GM12874 (cell line): ENCODE data around the gene SLC22A23.

Experiments
- CTCF ChIP-seq: IDR thresholded peaks from 2 replicates; pipeline ENCODE4 v1.5.1; 2011; ENCODE audit warnings: low read depth, mild to moderate bottlenecking, control low read depth, low read length, moderate library complexity; ENCODE audit not compliant: insufficient read depth

The SLC22A23 gene

GRCh38 chr6:3266170-3266569, 190.7 kb downstream of the SLC22A23 start:
- no peak for TF ChIP-seq CTCF

- TF ChIP-seq CTCF, result no peak
These were observed 191.2 kb downstream of the SLC22A23 start for GRCh38 chr6:3265671-3266070.

GRCh38 chr6:3264356-3264755, 192.5 kb downstream of the SLC22A23 start:
- TF ChIP-seq CTCF, result no peak

- no peak for TF ChIP-seq CTCF
These were observed 193.8 kb downstream of the SLC22A23 start for GRCh38 chr6:3263096-3263495.

GRCh38 chr6:3261921-3262320, 194.9 kb downstream of the SLC22A23 start:
- no peak for TF ChIP-seq CTCF

- no peak for TF ChIP-seq CTCF
These were observed 195.4 kb downstream of the SLC22A23 start for GRCh38 chr6:3261518-3261820.

- no peak for TF ChIP-seq CTCF
These were observed 195.9 kb downstream of the SLC22A23 start for GRCh38 chr6:3260772-3261517.
